Neural progenitor cell (in vitro differentiated cells): Measurements from ENCODE around the gene ADGRA1. TPM values are rescaled to one million over a fixed set of nuclear protein-coding genes. Genes with fewer than 3 reads are reported as not detected.
A peak's percentile ranks its signal among the peaks of the same experiment; 100 is the strongest.

Experiments
- DNase-seq: peaks from one replicate; pipeline ENCODE4 v3.0.0-alpha.2; 2016; ENCODE audit warnings: low spot score
- H2AFZ ChIP-seq: fragments of 200-600 bp; sonication (generic); replicated peaks from 2 replicates; pipeline ENCODE4 v1.6.1; 2016; ENCODE audit warnings: antibody characterized with exemption
- H3F3A ChIP-seq: fragments of 200-600 bp; sonication (generic); 2 replicates; pipeline ENCODE4 v1.6.1; 2016; ENCODE audit warnings: antibody characterized with exemption, low read depth
- H3K27ac ChIP-seq: fragments of 200-600 bp; sonication (generic); 2 replicates; pipeline ENCODE4 v1.5.1; 2016; ENCODE audit warnings: mild to moderate bottlenecking
- H3K27me3 ChIP-seq: fragments of 200-600 bp; sonication (generic); 2 replicates; pipeline ENCODE4 v1.6.1; 2016; ENCODE audit warnings: mild to moderate bottlenecking, moderate library complexity
- H3K36me3 ChIP-seq: fragments of 200-600 bp; sonication (generic); 2 replicates; pipeline ENCODE4 v1.5.1; 2016
- H3K4me1 ChIP-seq: fragments of 200-600 bp; sonication (generic); 2 replicates; pipeline ENCODE4 v1.6.1; 2016; ENCODE audit warnings: mixed run types
- H3K4me2 ChIP-seq: fragments of 200-600 bp; sonication (generic); 2 replicates; pipeline ENCODE4 v1.6.1; 2016
- H3K4me3 ChIP-seq: fragments of 200-600 bp; sonication (generic); 2 replicates; pipeline ENCODE4 v1.5.1; 2016
- H3K79me2 ChIP-seq: fragments of 200-600 bp; sonication (generic); 2 replicates; pipeline ENCODE4 v1.6.1; 2016; ENCODE audit warnings: low read depth
- H3K9ac ChIP-seq: fragments of 200-600 bp; sonication (generic); 2 replicates; pipeline ENCODE4 v1.6.1; 2016
- H3K9me3 ChIP-seq: fragments of 200-600 bp; sonication (generic); 2 replicates; pipeline ENCODE4 v1.5.1; 2016; ENCODE audit warnings: low read depth
- H4K20me1 ChIP-seq: fragments of 200-600 bp; sonication (generic); 2 replicates; pipeline ENCODE4 v1.6.1; 2016; ENCODE audit warnings: low read depth
- H3K27ac Mint-ChIP-seq: 3 replicates; pipeline ENCODE4 v1.8.0; 2021; ENCODE audit warnings: mixed read lengths
- H3K27me3 Mint-ChIP-seq: 2 replicates; pipeline ENCODE4 v1.8.0; 2022; ENCODE audit warnings: low read depth, mild to moderate bottlenecking, inconsistent platforms, moderate library complexity, mixed read lengths; ENCODE audit not compliant: insufficient read depth
- H3K36me3 Mint-ChIP-seq: 3 replicates; pipeline ENCODE4 v1.8.0; 2021; ENCODE audit warnings: mixed read lengths
- H3K4me1 Mint-ChIP-seq: 3 replicates; pipeline ENCODE4 v1.8.0; 2021; ENCODE audit warnings: mixed read lengths
- H3K4me3 Mint-ChIP-seq: 3 replicates; pipeline ENCODE4 v1.8.0; 2021; ENCODE audit warnings: mild to moderate bottlenecking, moderate library complexity, mixed read lengths
- H3K9me3 Mint-ChIP-seq: 3 replicates; pipeline ENCODE4 v1.8.0; 2020; ENCODE audit warnings: mixed read lengths
- CTCF ChIP-seq: fragments of 200-600 bp; sonication (generic); IDR thresholded peaks from 2 replicates; pipeline ENCODE4 v1.5.1; 2017; ENCODE audit warnings: antibody characterized with exemption, mild to moderate bottlenecking
- EZH2 ChIP-seq: fragments of 200-600 bp; sonication (generic); IDR thresholded peaks from 2 replicates; pipeline ENCODE4 v1.6.1; 2017; ENCODE audit warnings: antibody characterized with exemption, mild to moderate bottlenecking, moderate library complexity
- EZH2phosphoT487 ChIP-seq: fragments of 200-600 bp; sonication (generic); IDR thresholded peaks from 2 replicates; pipeline ENCODE4 v1.6.1; 2017; ENCODE audit warnings: antibody characterized with exemption
- total RNA-seq: library from RNA; depleted of rRNA; stranded (reverse); fragments of >200 nt; gene quantifications from 2 replicates; pipeline ENCODE4 v1.2.3, GENCODE V29; 2015; ENCODE audit warnings: low replicate concordance

Gene ADGRA1
- total RNA-seq, 1 donor from 2014 or later = not detected

GRCh38 chr10:133087045-133087678 lies 562 bp upstream of the ADGRA1 start:
- H3K4me3 Mint-ChIP-seq = peak overlapping the region; percentile 85
- H3K9me3 ChIP-seq = no peaks in the 10 kb centered on the region
- H3K27ac Mint-ChIP-seq = no peak overlapping the region
- peaks cover 30% of the 10 kb centered on the region for H3K4me1 Mint-ChIP-seq
- H3K27me3 ChIP-seq = peaks cover 79% of the 10 kb centered on the region
- H3K27me3 Mint-ChIP-seq = peaks cover 34% of the 10 kb centered on the region
- H3K36me3 ChIP-seq = no peaks in the 10 kb centered on the region
- no peak overlapping the region for H3K27ac ChIP-seq
- H3K4me2 ChIP-seq = peak overlapping the region; percentile 100
- H3K79me2 ChIP-seq = no peaks in the 10 kb centered on the region
- H3K9me3 Mint-ChIP-seq = peaks cover 3% of the 10 kb centered on the region
- no peak for DNase-seq
- no peak overlapping the region for H3K9ac ChIP-seq
- H3F3A ChIP-seq = no peaks in the 10 kb centered on the region
- peak overlapping the region; percentile 73 for H3K4me3 ChIP-seq
- TF ChIP-seq CTCF (no peak), EZH2 (no peak), EZH2phosphoT487 (no peak)
- no peaks in the 10 kb centered on the region for H3K36me3 Mint-ChIP-seq
- H4K20me1 ChIP-seq = peaks cover 20% of the 10 kb centered on the region
- peaks cover 7% of the 10 kb centered on the region for H3K4me1 ChIP-seq
- peak overlapping the region; percentile 76 for H2AFZ ChIP-seq

GRCh38 chr10:133088179-133088955 lies 643 bp downstream of the ADGRA1 start:
- Mint-ChIP-seq H3K4me1 (peaks cover 24% of the 10 kb centered on the region), H3K9me3 (peaks cover 3% of the 10 kb centered on the region), H3K36me3 (no peaks in the 10 kb centered on the region), H3K4me3 (peak overlapping the region; percentile 70), H3K27ac (no peak overlapping the region), H3K27me3 (peaks cover 41% of the 10 kb centered on the region)
- Histone ChIP-seq H4K20me1 (peaks cover 20% of the 10 kb centered on the region), H3K9me3 (no peaks in the 10 kb centered on the region), H3K4me2 (peak overlapping the region; percentile 100), H3K79me2 (no peaks in the 10 kb centered on the region), H3K9ac (no peak overlapping the region), H3K27me3 (peaks cover 91% of the 10 kb centered on the region), H2AFZ (peak overlapping the region; percentile 76), H3K27ac (no peak overlapping the region), H3K4me3 (peak overlapping the region; percentile 73), H3K36me3 (no peaks in the 10 kb centered on the region), H3K4me1 (peaks cover 7% of the 10 kb centered on the region), H3F3A (no peaks in the 10 kb centered on the region)
- DNase-seq = peak; percentile 39
- TF ChIP-seq CTCF = no peak
- TF ChIP-seq EZH2phosphoT487 = peak; percentile 88
- peak; percentile 92 for TF ChIP-seq EZH2

GRCh38 chr10:133088956-133089800 lies 1.5 kb downstream of the ADGRA1 start:
- Histone ChIP-seq H4K20me1 (peaks cover 20% of the 10 kb centered on the region), H3F3A (no peaks in the 10 kb centered on the region), H3K4me1 (peaks cover 7% of the 10 kb centered on the region), H3K36me3 (no peaks in the 10 kb centered on the region), H2AFZ (no peak overlapping the region), H3K79me2 (no peaks in the 10 kb centered on the region), H3K27me3 (peaks cover 99% of the 10 kb centered on the region), H3K4me2 (peak overlapping the region; percentile 100), H3K27ac (no peak overlapping the region), H3K4me3 (peak overlapping the region; percentile 73), H3K9ac (no peak overlapping the region), H3K9me3 (no peaks in the 10 kb centered on the region)
- peaks cover 19% of the 10 kb centered on the region for H3K4me1 Mint-ChIP-seq
- H3K36me3 Mint-ChIP-seq = no peaks in the 10 kb centered on the region
- TF ChIP-seq CTCF = no peak
- TF ChIP-seq EZH2phosphoT487 = peak; percentile 48
- peak; percentile 1 for TF ChIP-seq EZH2
- H3K9me3 Mint-ChIP-seq = peaks cover 3% of the 10 kb centered on the region
- peak overlapping the region; percentile 70 for H3K4me3 Mint-ChIP-seq
- H3K27ac Mint-ChIP-seq = no peak overlapping the region
- DNase-seq = no peak
- H3K27me3 Mint-ChIP-seq = peaks cover 44% of the 10 kb centered on the region
